Osteocyte (in vitro differentiated cells): ENCODE results near the gene PCGF6. TPM values are rescaled to one million over a fixed set of nuclear protein-coding genes. Genes with fewer than 3 reads are reported as not detected.

Source experiments
- DNase-seq: peaks from one replicate; pipeline ENCODE4 v3.0.0; 2021; ENCODE audit warnings: mixed read lengths; ENCODE audit not compliant: unreplicated experiment; ENCODE audit errors: extremely low spot score
- H3K27ac Mint-ChIP-seq: one replicate; pipeline ENCODE4 v1.8.0; 2021; ENCODE audit warnings: mild to moderate bottlenecking, mixed read lengths; ENCODE audit not compliant: unreplicated experiment
- H3K27me3 Mint-ChIP-seq: one replicate; pipeline ENCODE4 v1.8.0; 2021; ENCODE audit warnings: mixed read lengths; ENCODE audit not compliant: unreplicated experiment
- H3K36me3 Mint-ChIP-seq: one replicate; pipeline ENCODE4 v1.8.0; 2021; ENCODE audit warnings: mixed read lengths; ENCODE audit not compliant: unreplicated experiment
- H3K4me1 Mint-ChIP-seq: one replicate; pipeline ENCODE4 v1.8.0; 2021; ENCODE audit warnings: mixed read lengths; ENCODE audit not compliant: unreplicated experiment
- H3K4me3 Mint-ChIP-seq: one replicate; pipeline ENCODE4 v1.8.0; 2021; ENCODE audit warnings: mild to moderate bottlenecking, moderate library complexity, mixed read lengths; ENCODE audit not compliant: unreplicated experiment
- H3K9me3 Mint-ChIP-seq: one replicate; pipeline ENCODE4 v1.8.0; 2021; ENCODE audit warnings: mixed read lengths; ENCODE audit not compliant: unreplicated experiment
- CTCF ChIP-seq: fragments of 200-600 bp; sonication (generic); IDR thresholded peaks from 2 replicates; pipeline ENCODE4 v1.5.0; 2021; ENCODE audit warnings: antibody characterized with exemption, mild to moderate bottlenecking, moderate library complexity
- total RNA-seq: library from RNA; stranded (reverse); gene quantifications from 2 replicates; pipeline ENCODE4 v1.2.1, GENCODE V29; 2021

The PCGF6 gene
- total RNA-seq, 1 donor from 2014 or later = 12.3 TPM

- H3K27ac Mint-ChIP-seq = peak overlapping the region; percentile 95
- H3K4me1 Mint-ChIP-seq = peaks cover 49% of the 10 kb centered on the region
- peak overlapping the region; percentile 97 for H3K4me3 Mint-ChIP-seq
- no peaks in the 10 kb centered on the region for H3K9me3 Mint-ChIP-seq
- peaks cover 26% of the 10 kb centered on the region for H3K36me3 Mint-ChIP-seq
- no peaks in the 10 kb centered on the region for H3K27me3 Mint-ChIP-seq
- TF ChIP-seq CTCF = no peak
- DNase-seq = no peak
These were observed 44.8 kb upstream of the PCGF6 start for GRCh38 chr10:103395754-103396066.

DNA sequence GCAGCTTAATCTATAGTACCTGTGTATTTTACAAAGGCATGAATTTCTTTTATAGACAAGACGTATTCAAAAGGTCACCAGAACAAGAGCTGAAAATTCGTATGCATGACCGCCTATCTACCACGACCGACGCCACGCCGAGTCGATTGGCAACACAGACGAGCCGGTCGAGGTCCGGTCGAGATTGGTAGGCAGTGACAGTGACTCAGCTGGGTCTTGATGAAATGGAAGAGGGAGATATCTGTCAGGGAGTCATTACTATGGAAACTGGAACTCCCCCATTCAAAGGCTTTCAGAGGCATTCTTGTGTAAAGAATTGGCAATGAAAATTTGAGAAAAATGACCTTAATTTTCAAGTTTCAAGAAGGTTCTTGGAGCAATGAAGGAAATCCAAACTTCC lies 43.2 kb upstream of the PCGF6 start:
- no peak overlapping the region for H3K27ac Mint-ChIP-seq
- H3K4me3 Mint-ChIP-seq = peak overlapping the region; percentile 45
- H3K36me3 Mint-ChIP-seq = peaks cover 20% of the 10 kb centered on the region
- TF ChIP-seq CTCF = no peak
- H3K4me1 Mint-ChIP-seq = peaks cover 49% of the 10 kb centered on the region
- no peaks in the 10 kb centered on the region for H3K27me3 Mint-ChIP-seq
- no peak for DNase-seq
- H3K9me3 Mint-ChIP-seq = no peaks in the 10 kb centered on the region

- H3K36me3 Mint-ChIP-seq = peaks cover 23% of the 10 kb centered on the region
- H3K4me1 Mint-ChIP-seq = no peaks in the 10 kb centered on the region
- H3K9me3 Mint-ChIP-seq = no peaks in the 10 kb centered on the region
These were observed 31.8 kb upstream of the PCGF6 start for GRCh38 chr10:103382769-103383168.

DNA sequence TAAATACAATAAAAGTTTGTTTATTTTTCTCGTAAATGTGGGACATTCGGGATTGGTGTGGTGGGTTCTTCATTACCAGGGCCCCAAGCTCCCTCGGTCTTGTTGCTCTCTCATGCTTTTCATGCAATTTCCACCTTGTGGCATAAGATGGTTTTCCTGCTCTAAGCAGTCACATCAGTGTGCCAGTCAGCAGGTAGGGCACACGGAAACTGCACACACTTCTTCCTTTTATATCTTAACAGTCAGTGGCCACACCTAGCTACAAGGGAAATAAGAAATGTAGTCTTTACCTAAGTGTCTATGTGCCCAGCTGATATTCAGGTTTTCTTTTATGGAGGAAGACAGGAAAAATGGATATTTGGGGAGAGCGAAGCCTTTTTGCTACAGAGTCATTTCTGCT lies 23.3 kb upstream of the PCGF6 start:
- Mint-ChIP-seq H3K36me3 (peaks cover 26% of the 10 kb centered on the region), H3K4me3 (no peak overlapping the region), H3K9me3 (no peaks in the 10 kb centered on the region), H3K4me1 (peaks cover 2% of the 10 kb centered on the region), H3K27me3 (no peaks in the 10 kb centered on the region), H3K27ac (no peak overlapping the region)
- DNase-seq = no peak
- TF ChIP-seq CTCF = no peak

More at GRCh38 chr10:103382769-103383168, 31.8 kb upstream of the PCGF6 start:
- Mint-ChIP-seq H3K27me3 (no peaks in the 10 kb centered on the region), H3K4me3 (no peak overlapping the region), H3K27ac (no peak overlapping the region)
- no peak for TF ChIP-seq CTCF
- DNase-seq = no peak

DNA sequence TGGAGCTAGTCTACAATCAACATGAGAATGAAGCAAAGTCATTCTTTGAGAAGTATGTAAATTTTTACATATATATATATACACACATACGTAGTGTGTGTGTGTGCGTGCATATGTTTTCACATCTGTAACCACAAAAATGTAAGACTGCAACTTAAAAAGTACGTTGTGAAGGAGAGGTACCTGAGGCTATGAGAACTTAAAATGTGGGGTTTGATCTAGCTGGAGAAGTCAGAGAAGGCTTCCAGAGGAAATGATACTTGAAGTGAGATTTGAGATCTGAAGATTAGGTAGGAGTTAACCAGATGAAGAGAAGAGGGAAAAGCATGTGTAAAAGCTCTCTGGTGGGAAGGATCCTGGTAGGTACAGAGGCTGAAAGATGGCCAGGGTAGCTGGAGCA lies 22.6 kb upstream of the PCGF6 start:
- no peak for TF ChIP-seq CTCF
- Mint-ChIP-seq H3K4me3 (no peak overlapping the region), H3K36me3 (peaks cover 26% of the 10 kb centered on the region), H3K27me3 (no peaks in the 10 kb centered on the region), H3K4me1 (peaks cover 6% of the 10 kb centered on the region), H3K27ac (no peak overlapping the region), H3K9me3 (no peaks in the 10 kb centered on the region)
- no peak for DNase-seq
